Measurements from ENCODE around the gene APPBP2. TPM values are rescaled to one million over a fixed set of nuclear protein-coding genes. Genes with fewer than 3 reads are reported as not detected.
"Not testable (repeated sequence)": the region's sequence is repeated elsewhere in the genome, so short reads cannot be mapped to it uniquely, and the experiment has no call there.

Gene APPBP2
- total RNA-seq, 1 experiment from 2014 or later: 21.5 TPM

GRCh38 chr17:60527701-60528100 lies 1.7 kb upstream of the APPBP2 start:
- peaks cover 39% of the 10 kb centered on the region for H3K79me2 ChIP-seq (ENCODE audit: low read length)
- no peak overlapping the region for H3K4me3 ChIP-seq (ENCODE audit: low read length)
- no peak overlapping the region for H3K4me2 ChIP-seq (ENCODE audit: low read depth, low read length, poor library complexity, severe bottlenecking)
- no peak for DNase-seq
- H3K27ac ChIP-seq (ENCODE audit: low read length): no peak overlapping the region
- H3K9me2 ChIP-seq (replicated peaks; ENCODE audit: insufficient read depth, low read length): no peaks in the 10 kb centered on the region
- peaks cover 18% of the 10 kb centered on the region for H3K4me1 ChIP-seq (ENCODE audit: low read length)
- no peak overlapping the region for H3K9ac ChIP-seq (ENCODE audit: low read length)
- no peaks in the 10 kb centered on the region for H4K20me1 ChIP-seq (ENCODE audit: insufficient read depth, low read depth, low read length)
- H3K9me3 ChIP-seq (ENCODE audit: low read length): no peaks in the 10 kb centered on the region
- H3K27me3 ChIP-seq (ENCODE audit: low read length): no peaks in the 10 kb centered on the region
- no peaks in the 10 kb centered on the region for H3K36me3 ChIP-seq (ENCODE audit: insufficient read depth, low read length)
- H2AFZ ChIP-seq (ENCODE audit: low read length): no peak overlapping the region

GRCh38 chr17:60526726-60527125 lies 684 bp upstream of the APPBP2 start:
- H3K9me2 ChIP-seq (replicated peaks; ENCODE audit: insufficient read depth, low read length): no peaks in the 10 kb centered on the region
- no peaks in the 10 kb centered on the region for H3K9me3 ChIP-seq (ENCODE audit: low read length)
- no peaks in the 10 kb centered on the region for H3K36me3 ChIP-seq (ENCODE audit: insufficient read depth, low read length)
- no peak overlapping the region for H3K27ac ChIP-seq (ENCODE audit: low read length)
- H3K79me2 ChIP-seq (ENCODE audit: low read length): peaks cover 49% of the 10 kb centered on the region
- peak overlapping the region; percentile 84 for H3K4me2 ChIP-seq (ENCODE audit: low read depth, low read length, poor library complexity, severe bottlenecking)
- H3K4me3 ChIP-seq (ENCODE audit: low read length): peak overlapping the region; percentile 93
- no peak for DNase-seq
- no peaks in the 10 kb centered on the region; the same call in 1 of the 2 replicates for H4K20me1 ChIP-seq (ENCODE audit: insufficient read depth, low read depth, low read length)
- peaks cover 18% of the 10 kb centered on the region for H3K4me1 ChIP-seq (ENCODE audit: low read length)
- H3K9ac ChIP-seq (ENCODE audit: low read length): peak overlapping the region; percentile 99
- peak overlapping the region; percentile 87 for H2AFZ ChIP-seq (ENCODE audit: low read length)
- H3K27me3 ChIP-seq (ENCODE audit: low read length): no peaks in the 10 kb centered on the region

- Histone ChIP-seq H3K27me3 (ENCODE audit: low read length) (no peaks in the 10 kb centered on the region), H2AFZ (ENCODE audit: low read length) (peak overlapping the region; percentile 87), H4K20me1 (ENCODE audit: insufficient read depth, low read depth, low read length) (peaks cover 5% of the 10 kb centered on the region; the same call in 1 of the 2 replicates), H3K36me3 (ENCODE audit: insufficient read depth, low read length) (0 out of 2 replicates have a peak, but pooled peaks cover 4% of the 10 kb centered on the region), H3K9me3 (ENCODE audit: low read length) (no peaks in the 10 kb centered on the region), H3K4me1 (ENCODE audit: low read length) (peaks cover 18% of the 10 kb centered on the region), H3K4me2 (ENCODE audit: low read depth, low read length, poor library complexity, severe bottlenecking) (peak overlapping the region; percentile 84), H3K79me2 (ENCODE audit: low read length) (peaks cover 63% of the 10 kb centered on the region), H3K9me2 (replicated peaks; ENCODE audit: insufficient read depth, low read length) (no peaks in the 10 kb centered on the region), H3K4me3 (ENCODE audit: low read length) (peak overlapping the region; percentile 93), H3K9ac (ENCODE audit: low read length) (peak overlapping the region; percentile 99), H3K27ac (ENCODE audit: low read length) (peak overlapping the region; percentile 80)
- no peak for DNase-seq
Observed at GRCh38 chr17:60525328-60525684, 736 bp downstream of the APPBP2 start.

GRCh38 chr17:60524463-60525327 lies 1.3 kb downstream of the APPBP2 start:
- Histone ChIP-seq H3K36me3 (ENCODE audit: insufficient read depth, low read length) (0 out of 2 replicates have a peak, but pooled peaks cover 4% of the 10 kb centered on the region), H3K4me3 (ENCODE audit: low read length) (peak overlapping the region; percentile 93), H3K27me3 (ENCODE audit: low read length) (no peaks in the 10 kb centered on the region), H3K9me2 (replicated peaks; ENCODE audit: insufficient read depth, low read length) (no peaks in the 10 kb centered on the region), H3K27ac (ENCODE audit: low read length) (peak overlapping the region; percentile 80), H2AFZ (ENCODE audit: low read length) (no peak overlapping the region), H3K9me3 (ENCODE audit: low read length) (no peaks in the 10 kb centered on the region), H3K4me2 (ENCODE audit: low read depth, low read length, poor library complexity, severe bottlenecking) (peak overlapping the region; percentile 84), H4K20me1 (ENCODE audit: insufficient read depth, low read depth, low read length) (peaks cover 5% of the 10 kb centered on the region; the same call in 1 of the 2 replicates), H3K9ac (ENCODE audit: low read length) (peak overlapping the region; percentile 99), H3K4me1 (ENCODE audit: low read length) (peaks cover 18% of the 10 kb centered on the region), H3K79me2 (ENCODE audit: low read length) (peaks cover 69% of the 10 kb centered on the region)
- peak; percentile 57 for DNase-seq

- no peaks in the 10 kb centered on the region for H3K9me3 ChIP-seq (ENCODE audit: low read length)
- H3K9me2 ChIP-seq (replicated peaks; ENCODE audit: insufficient read depth, low read length): no peaks in the 10 kb centered on the region
- H2AFZ ChIP-seq (ENCODE audit: low read length): no peak overlapping the region
- H3K4me3 ChIP-seq (ENCODE audit: low read length): peak overlapping the region; percentile 93
- H3K79me2 ChIP-seq (ENCODE audit: low read length): peaks cover 78% of the 10 kb centered on the region
- H3K4me2 ChIP-seq (ENCODE audit: low read depth, low read length, poor library complexity, severe bottlenecking): peak overlapping the region; percentile 84
- H3K9ac ChIP-seq (ENCODE audit: low read length): peak overlapping the region; percentile 99
- peaks cover 18% of the 10 kb centered on the region for H3K4me1 ChIP-seq (ENCODE audit: low read length)
- H3K36me3 ChIP-seq (ENCODE audit: insufficient read depth, low read length): 0 out of 2 replicates have a peak, but pooled peaks cover 4% of the 10 kb centered on the region
- H4K20me1 ChIP-seq (ENCODE audit: insufficient read depth, low read depth, low read length): peaks cover 5% of the 10 kb centered on the region; the same call in 1 of the 2 replicates
- H3K27me3 ChIP-seq (ENCODE audit: low read length): no peaks in the 10 kb centered on the region
- DNase-seq: no peak
- H3K27ac ChIP-seq (ENCODE audit: low read length): peak overlapping the region; percentile 80; the same call in 1 of the 2 replicates
Observed at GRCh38 chr17:60523822-60524221, 2.2 kb downstream of the APPBP2 start.

GRCh38 chr17:60522889-60523626 lies 3.0 kb downstream of the APPBP2 start:
- H3K79me2 ChIP-seq (ENCODE audit: low read length): peaks cover 85% of the 10 kb centered on the region
- H4K20me1 ChIP-seq (ENCODE audit: insufficient read depth, low read depth, low read length): peaks cover 5% of the 10 kb centered on the region; the same call in 1 of the 2 replicates
- no peak for DNase-seq
- no peak overlapping the region for H3K27ac ChIP-seq (ENCODE audit: low read length)
- peaks cover 4% of the 10 kb centered on the region; the same call in 1 of the 2 replicates for H3K36me3 ChIP-seq (ENCODE audit: insufficient read depth, low read length)
- no peak overlapping the region for H3K4me3 ChIP-seq (ENCODE audit: low read length)
- no peak overlapping the region for H2AFZ ChIP-seq (ENCODE audit: low read length)
- peaks cover 18% of the 10 kb centered on the region for H3K4me1 ChIP-seq (ENCODE audit: low read length)
- no peaks in the 10 kb centered on the region for H3K9me2 ChIP-seq (replicated peaks; ENCODE audit: insufficient read depth, low read length)
- no peaks in the 10 kb centered on the region for H3K9me3 ChIP-seq (ENCODE audit: low read length)
- H3K9ac ChIP-seq (ENCODE audit: low read length): no peak overlapping the region
- H3K27me3 ChIP-seq (ENCODE audit: low read length): no peaks in the 10 kb centered on the region
- H3K4me2 ChIP-seq (ENCODE audit: low read depth, low read length, poor library complexity, severe bottlenecking): peak overlapping the region; percentile 15

- Histone ChIP-seq H3K36me3 (ENCODE audit: insufficient read depth, low read length) (peaks cover 4% of the 10 kb centered on the region; the same call in 1 of the 2 replicates), H3K9ac (ENCODE audit: low read length) (no peak overlapping the region), H3K27me3 (ENCODE audit: low read length) (no peaks in the 10 kb centered on the region), H3K4me1 (ENCODE audit: low read length) (peaks cover 14% of the 10 kb centered on the region), H3K4me3 (ENCODE audit: low read length) (no peak overlapping the region), H4K20me1 (ENCODE audit: insufficient read depth, low read depth, low read length) (peaks cover 5% of the 10 kb centered on the region; the same call in 1 of the 2 replicates), H3K4me2 (ENCODE audit: low read depth, low read length, poor library complexity, severe bottlenecking) (no peak overlapping the region), H3K9me3 (ENCODE audit: low read length) (no peaks in the 10 kb centered on the region), H2AFZ (ENCODE audit: low read length) (no peak overlapping the region), H3K27ac (ENCODE audit: low read length) (no peak overlapping the region), H3K9me2 (replicated peaks; ENCODE audit: insufficient read depth, low read length) (no peaks in the 10 kb centered on the region), H3K79me2 (ENCODE audit: low read length) (peaks cover 99% of the 10 kb centered on the region)
- no peak for DNase-seq
Observed at GRCh38 chr17:60519795-60520194, 6.2 kb downstream of the APPBP2 start.

- DNase-seq; H3K9ac ChIP-seq (ENCODE audit: low read length); H3K4me2 ChIP-seq (ENCODE audit: low read depth, low read length, poor library complexity, severe bottlenecking); H3K9me3 ChIP-seq (ENCODE audit: low read length); H3K36me3 ChIP-seq (ENCODE audit: insufficient read depth, low read length); H3K9me2 ChIP-seq (replicated peaks; ENCODE audit: insufficient read depth, low read length); H4K20me1 ChIP-seq (ENCODE audit: insufficient read depth, low read depth, low read length); H2AFZ ChIP-seq (ENCODE audit: low read length); H3K27ac ChIP-seq (ENCODE audit: low read length); H3K4me3 ChIP-seq (ENCODE audit: low read length); H3K4me1 ChIP-seq (ENCODE audit: low read length); H3K27me3 ChIP-seq (ENCODE audit: low read length): not testable (repeated sequence)
- peaks cover 95% of the 10 kb centered on the region for H3K79me2 ChIP-seq (ENCODE audit: low read length)
Observed at GRCh38 chr17:60515683-60516082, 10.4 kb downstream of the APPBP2 start.

Data from Karpas-422 (cell line).